SK-N-SH treated with all-trans-retinoic acid at 6 μM for 48 hours (cell line): ENCODE measurements around the gene RAB7B.

Source experiments
- ATAC-seq: fragments of 200-7000 bp; cut with Tn5 transposase; 3 replicates; pipeline ENCODE4 v1.9.1; 2020; ENCODE audit warnings: mild to moderate bottlenecking, moderate library complexity
- ARNTL ChIP-seq: fragments of 450-650 bp; formaldehyde crosslinking; IDR thresholded peaks from 2 replicates; pipeline ENCODE4 v1.5.0; 2020; ENCODE audit warnings: low read depth, mild to moderate bottlenecking, moderate library complexity, borderline replicate concordance
- BACH2 ChIP-seq: fragments of 250-450 bp; sonication (Bioruptor Pico); IDR thresholded peaks from 2 replicates; pipeline ENCODE4 v1.9.0; 2021; ENCODE audit warnings: mild to moderate bottlenecking, borderline replicate concordance
- ESRRG ChIP-seq: fragments of 250-450 bp; sonication (Bioruptor Pico); IDR thresholded peaks from 2 replicates; pipeline ENCODE4 v1.6.1; 2021; ENCODE audit warnings: mild to moderate bottlenecking
- GLIS3 ChIP-seq: fragments of 250-450 bp; sonication (Bioruptor Pico); IDR thresholded peaks from 2 replicates; pipeline ENCODE4 v1.5.0; 2020; ENCODE audit warnings: mild to moderate bottlenecking, moderate library complexity
- ISL1 ChIP-seq: fragments of 250-450 bp; sonication (Bioruptor Pico); IDR thresholded peaks from 2 replicates; pipeline ENCODE4 v2.1.2; 2022; ENCODE audit warnings: mild to moderate bottlenecking, moderate library complexity
- OSR1 ChIP-seq: fragments of 250-450 bp; sonication (Bioruptor Pico); IDR thresholded peaks from 2 replicates; pipeline ENCODE4 v1.8.0; 2022; ENCODE audit warnings: moderate library complexity, mild to moderate bottlenecking, inconsistent platforms
- PPARA ChIP-seq: fragments of 250-450 bp; sonication (Bioruptor Pico); IDR thresholded peaks from 2 replicates; pipeline ENCODE4 v1.5.0; 2020; ENCODE audit warnings: mild to moderate bottlenecking, borderline replicate concordance
- RARB ChIP-seq: fragments of 250-450 bp; sonication (Bioruptor Pico); IDR thresholded peaks from 2 replicates; pipeline ENCODE4 v1.8.0; 2021; ENCODE audit warnings: mild to moderate bottlenecking, moderate library complexity
- SNAI2 ChIP-seq: fragments of 250-450 bp; sonication (Bioruptor Pico); IDR thresholded peaks from 2 replicates; pipeline ENCODE4 v1.5.0; 2020; ENCODE audit warnings: mild to moderate bottlenecking, moderate library complexity
- TCF4 ChIP-seq: fragments of 250-450 bp; sonication (Bioruptor Pico); IDR thresholded peaks from 2 replicates; pipeline ENCODE4 v1.8.0; 2021; ENCODE audit warnings: mild to moderate bottlenecking, moderate library complexity, borderline replicate concordance
- ZC3H10 ChIP-seq: fragments of 250-450 bp; sonication (Bioruptor Pico); IDR thresholded peaks from 2 replicates; pipeline ENCODE4 v1.5.1; 2021; ENCODE audit warnings: mild to moderate bottlenecking, moderate library complexity
- ZFP3 ChIP-seq: fragments of 250-450 bp; sonication (Bioruptor Pico); IDR thresholded peaks from 2 replicates; pipeline ENCODE4 v1.5.0; 2020; ENCODE audit warnings: mild to moderate bottlenecking, moderate library complexity
- ZFP30 ChIP-seq: fragments of 450-650 bp; formaldehyde crosslinking; IDR thresholded peaks from 2 replicates; pipeline ENCODE4 v1.5.0; 2022; ENCODE audit warnings: mild to moderate bottlenecking, moderate library complexity
- ZNF565 ChIP-seq: fragments of 450-650 bp; formaldehyde crosslinking; conservative IDR thresholded peaks from 2 replicates; pipeline ENCODE4 v1.5.0; 2020; ENCODE audit warnings: low read depth, mild to moderate bottlenecking, moderate library complexity
- ZNF70 ChIP-seq: fragments of 450-650 bp; formaldehyde crosslinking; IDR thresholded peaks from 2 replicates; pipeline ENCODE4 v1.5.0; 2020; ENCODE audit warnings: mild to moderate bottlenecking, moderate library complexity
- ZNF8 ChIP-seq: fragments of 450-650 bp; formaldehyde crosslinking; IDR thresholded peaks from 2 replicates; pipeline ENCODE4 v1.5.0; 2020; ENCODE audit warnings: mild to moderate bottlenecking, moderate library complexity
- TF ChIP-seq, protein P1 (sequence below): fragments of 250-450 bp; sonication (Bioruptor Pico); IDR thresholded peaks from 2 replicates; pipeline ENCODE4 v1.8.0; 2020; ENCODE audit warnings: mild to moderate bottlenecking, moderate library complexity, borderline replicate concordance
- TF ChIP-seq, protein P2 (sequence below): fragments of 250-450 bp; sonication (Bioruptor Pico); IDR thresholded peaks from 2 replicates; pipeline ENCODE4 v1.5.1; 2021; ENCODE audit warnings: mild to moderate bottlenecking, moderate library complexity
- TF ChIP-seq, protein P3 (sequence below): fragments of 250-450 bp; sonication (Bioruptor Pico); IDR thresholded peaks from 2 replicates; pipeline ENCODE4 v1.5.1; 2020; ENCODE audit warnings: low read depth, mild to moderate bottlenecking, moderate library complexity
- TF ChIP-seq, protein P4 (sequence below): fragments of 250-450 bp; sonication (Bioruptor Pico); IDR thresholded peaks from 2 replicates; pipeline ENCODE4 v1.5.0; 2020; ENCODE audit warnings: mild to moderate bottlenecking, moderate library complexity
- TF ChIP-seq, protein P5 (sequence below): fragments of 250-450 bp; sonication (Bioruptor Pico); IDR thresholded peaks from 2 replicates; pipeline ENCODE4 v1.8.0; 2021; ENCODE audit warnings: low read depth, mild to moderate bottlenecking, moderate library complexity, borderline replicate concordance

Gene RAB7B

DNA sequence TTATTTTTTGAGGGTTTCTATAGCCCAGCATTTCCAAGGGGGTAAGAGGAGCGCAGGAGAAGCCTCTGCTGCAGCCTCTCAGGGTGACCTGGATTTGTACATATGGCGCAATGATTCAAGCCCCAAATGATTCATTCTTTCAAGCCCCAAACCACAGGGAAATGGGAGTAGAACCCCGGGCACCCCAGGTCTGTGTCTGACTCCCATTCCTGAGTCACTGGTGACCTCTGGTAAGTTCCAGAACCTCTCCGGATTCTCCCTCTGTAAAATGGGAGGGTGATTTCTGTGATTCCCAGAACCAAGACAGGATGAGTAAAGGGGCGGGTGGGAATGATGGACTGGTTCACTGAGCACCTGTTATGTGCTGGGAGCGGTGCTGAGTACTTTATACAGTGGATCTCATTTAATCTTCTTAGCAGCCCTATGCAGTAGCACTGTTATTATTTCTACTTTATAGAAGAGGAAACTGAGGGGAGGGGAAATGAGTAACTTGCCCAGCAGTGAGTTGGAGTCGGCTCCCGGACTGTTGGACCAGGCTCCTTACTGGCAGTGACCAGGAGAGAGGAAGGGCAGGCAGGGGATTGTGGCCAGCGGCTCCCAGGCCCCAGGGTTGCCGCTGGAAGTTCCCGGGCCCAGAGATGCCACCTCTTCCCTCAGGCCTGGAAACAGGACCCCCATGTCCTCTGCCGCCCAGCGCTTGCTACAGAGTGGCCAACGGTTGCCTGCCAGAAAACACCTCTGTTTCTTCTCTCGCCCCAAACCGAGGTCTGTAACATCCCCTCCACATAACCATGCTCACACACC is 39.6 kb downstream of the RAB7B start:
- ATAC-seq: no peak
- TF ChIP-seq RARB (CRISPR knock-in tag) (no peak), ZC3H10 (CRISPR knock-in tag) (no peak), ZFP30 (CRISPR knock-in tag) (no peak), TCF4 (no peak), ZNF70 (CRISPR knock-in tag) (no peak), ARNTL (no peak), PPARA (CRISPR knock-in tag) (no peak), OSR1 (CRISPR knock-in tag) (no peak), ZNF8 (CRISPR knock-in tag) (no peak), BACH2 (CRISPR knock-in tag) (no peak), ISL1 (CRISPR knock-in tag) (no peak), GLIS3 (CRISPR knock-in tag) (no peak), ZNF565 (CRISPR knock-in tag) (no peak), ZFP3 (CRISPR knock-in tag) (no peak), SNAI2 (CRISPR knock-in tag) (no peak)
- TF ChIP-seq, protein P1, sequence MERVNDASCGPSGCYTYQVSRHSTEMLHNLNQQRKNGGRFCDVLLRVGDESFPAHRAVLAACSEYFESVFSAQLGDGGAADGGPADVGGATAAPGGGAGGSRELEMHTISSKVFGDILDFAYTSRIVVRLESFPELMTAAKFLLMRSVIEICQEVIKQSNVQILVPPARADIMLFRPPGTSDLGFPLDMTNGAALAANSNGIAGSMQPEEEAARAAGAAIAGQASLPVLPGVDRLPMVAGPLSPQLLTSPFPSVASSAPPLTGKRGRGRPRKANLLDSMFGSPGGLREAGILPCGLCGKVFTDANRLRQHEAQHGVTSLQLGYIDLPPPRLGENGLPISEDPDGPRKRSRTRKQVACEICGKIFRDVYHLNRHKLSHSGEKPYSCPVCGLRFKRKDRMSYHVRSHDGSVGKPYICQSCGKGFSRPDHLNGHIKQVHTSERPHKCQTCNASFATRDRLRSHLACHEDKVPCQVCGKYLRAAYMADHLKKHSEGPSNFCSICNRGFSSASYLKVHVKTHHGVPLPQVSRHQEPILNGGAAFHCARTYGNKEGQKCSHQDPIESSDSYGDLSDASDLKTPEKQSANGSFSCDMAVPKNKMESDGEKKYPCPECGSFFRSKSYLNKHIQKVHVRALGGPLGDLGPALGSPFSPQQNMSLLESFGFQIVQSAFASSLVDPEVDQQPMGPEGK (CRISPR knock-in tag): no peak
- TF ChIP-seq, protein P2, sequence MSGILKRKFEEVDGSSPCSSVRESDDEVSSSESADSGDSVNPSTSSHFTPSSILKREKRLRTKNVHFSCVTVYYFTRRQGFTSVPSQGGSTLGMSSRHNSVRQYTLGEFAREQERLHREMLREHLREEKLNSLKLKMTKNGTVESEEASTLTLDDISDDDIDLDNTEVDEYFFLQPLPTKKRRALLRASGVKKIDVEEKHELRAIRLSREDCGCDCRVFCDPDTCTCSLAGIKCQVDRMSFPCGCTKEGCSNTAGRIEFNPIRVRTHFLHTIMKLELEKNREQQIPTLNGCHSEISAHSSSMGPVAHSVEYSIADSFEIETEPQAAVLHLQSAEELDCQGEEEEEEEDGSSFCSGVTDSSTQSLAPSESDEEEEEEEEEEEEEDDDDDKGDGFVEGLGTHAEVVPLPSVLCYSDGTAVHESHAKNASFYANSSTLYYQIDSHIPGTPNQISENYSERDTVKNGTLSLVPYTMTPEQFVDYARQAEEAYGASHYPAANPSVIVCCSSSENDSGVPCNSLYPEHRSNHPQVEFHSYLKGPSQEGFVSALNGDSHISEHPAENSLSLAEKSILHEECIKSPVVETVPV: no peak
- TF ChIP-seq, protein P3, sequence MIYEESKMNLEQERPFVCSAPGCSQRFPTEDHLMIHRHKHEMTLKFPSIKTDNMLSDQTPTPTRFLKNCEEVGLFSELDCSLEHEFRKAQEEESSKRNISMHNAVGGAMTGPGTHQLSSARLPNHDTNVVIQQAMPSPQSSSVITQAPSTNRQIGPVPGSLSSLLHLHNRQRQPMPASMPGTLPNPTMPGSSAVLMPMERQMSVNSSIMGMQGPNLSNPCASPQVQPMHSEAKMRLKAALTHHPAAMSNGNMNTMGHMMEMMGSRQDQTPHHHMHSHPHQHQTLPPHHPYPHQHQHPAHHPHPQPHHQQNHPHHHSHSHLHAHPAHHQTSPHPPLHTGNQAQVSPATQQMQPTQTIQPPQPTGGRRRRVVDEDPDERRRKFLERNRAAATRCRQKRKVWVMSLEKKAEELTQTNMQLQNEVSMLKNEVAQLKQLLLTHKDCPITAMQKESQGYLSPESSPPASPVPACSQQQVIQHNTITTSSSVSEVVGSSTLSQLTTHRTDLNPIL (CRISPR knock-in tag): no peak
- TF ChIP-seq, protein P4, sequence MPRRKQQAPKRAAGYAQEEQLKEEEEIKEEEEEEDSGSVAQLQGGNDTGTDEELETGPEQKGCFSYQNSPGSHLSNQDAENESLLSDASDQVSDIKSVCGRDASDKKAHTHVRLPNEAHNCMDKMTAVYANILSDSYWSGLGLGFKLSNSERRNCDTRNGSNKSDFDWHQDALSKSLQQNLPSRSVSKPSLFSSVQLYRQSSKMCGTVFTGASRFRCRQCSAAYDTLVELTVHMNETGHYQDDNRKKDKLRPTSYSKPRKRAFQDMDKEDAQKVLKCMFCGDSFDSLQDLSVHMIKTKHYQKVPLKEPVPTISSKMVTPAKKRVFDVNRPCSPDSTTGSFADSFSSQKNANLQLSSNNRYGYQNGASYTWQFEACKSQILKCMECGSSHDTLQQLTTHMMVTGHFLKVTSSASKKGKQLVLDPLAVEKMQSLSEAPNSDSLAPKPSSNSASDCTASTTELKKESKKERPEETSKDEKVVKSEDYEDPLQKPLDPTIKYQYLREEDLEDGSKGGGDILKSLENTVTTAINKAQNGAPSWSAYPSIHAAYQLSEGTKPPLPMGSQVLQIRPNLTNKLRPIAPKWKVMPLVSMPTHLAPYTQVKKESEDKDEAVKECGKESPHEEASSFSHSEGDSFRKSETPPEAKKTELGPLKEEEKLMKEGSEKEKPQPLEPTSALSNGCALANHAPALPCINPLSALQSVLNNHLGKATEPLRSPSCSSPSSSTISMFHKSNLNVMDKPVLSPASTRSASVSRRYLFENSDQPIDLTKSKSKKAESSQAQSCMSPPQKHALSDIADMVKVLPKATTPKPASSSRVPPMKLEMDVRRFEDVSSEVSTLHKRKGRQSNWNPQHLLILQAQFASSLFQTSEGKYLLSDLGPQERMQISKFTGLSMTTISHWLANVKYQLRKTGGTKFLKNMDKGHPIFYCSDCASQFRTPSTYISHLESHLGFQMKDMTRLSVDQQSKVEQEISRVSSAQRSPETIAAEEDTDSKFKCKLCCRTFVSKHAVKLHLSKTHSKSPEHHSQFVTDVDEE (CRISPR knock-in tag): no peak
- TF ChIP-seq, protein P5, sequence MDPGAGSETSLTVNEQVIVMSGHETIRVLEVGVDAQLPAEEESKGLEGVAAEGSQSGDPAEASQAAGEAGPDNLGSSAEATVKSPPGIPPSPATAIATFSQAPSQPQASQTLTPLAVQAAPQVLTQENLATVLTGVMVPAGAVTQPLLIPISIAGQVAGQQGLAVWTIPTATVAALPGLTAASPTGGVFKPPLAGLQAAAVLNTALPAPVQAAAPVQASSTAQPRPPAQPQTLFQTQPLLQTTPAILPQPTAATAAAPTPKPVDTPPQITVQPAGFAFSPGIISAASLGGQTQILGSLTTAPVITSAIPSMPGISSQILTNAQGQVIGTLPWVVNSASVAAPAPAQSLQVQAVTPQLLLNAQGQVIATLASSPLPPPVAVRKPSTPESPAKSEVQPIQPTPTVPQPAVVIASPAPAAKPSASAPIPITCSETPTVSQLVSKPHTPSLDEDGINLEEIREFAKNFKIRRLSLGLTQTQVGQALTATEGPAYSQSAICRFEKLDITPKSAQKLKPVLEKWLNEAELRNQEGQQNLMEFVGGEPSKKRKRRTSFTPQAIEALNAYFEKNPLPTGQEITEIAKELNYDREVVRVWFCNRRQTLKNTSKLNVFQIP (CRISPR knock-in tag): no peak

DNA sequence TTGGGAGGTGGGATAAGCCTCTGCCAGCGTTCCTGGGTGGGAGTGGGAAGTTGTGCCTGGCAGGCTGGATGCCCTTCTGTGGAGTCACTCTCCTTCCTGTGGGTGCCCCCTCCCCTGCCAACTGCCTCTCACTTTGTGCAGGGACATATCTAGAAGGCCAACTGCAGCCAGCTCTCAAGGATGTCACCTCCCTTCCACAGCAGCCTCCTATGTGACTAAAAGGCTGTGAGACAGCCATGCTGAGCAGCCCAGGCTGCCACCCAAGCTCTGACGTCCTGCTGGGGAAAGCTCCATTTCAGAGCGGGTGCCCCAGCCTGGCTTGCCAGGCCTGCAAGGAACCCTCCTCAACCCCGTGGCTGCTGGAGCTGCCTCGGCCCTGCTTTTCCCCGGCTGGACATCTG is 40.4 kb downstream of the RAB7B start:
- ATAC-seq: no peak
- TF ChIP-seq, protein P4 (CRISPR knock-in tag): no peak
- TF ChIP-seq ZFP30 (CRISPR knock-in tag): no peak
- TF ChIP-seq, protein P3 (CRISPR knock-in tag): no peak
- TF ChIP-seq TCF4: no peak
- no peak for TF ChIP-seq ESRRG (CRISPR knock-in tag)
- no peak for TF ChIP-seq PPARA (CRISPR knock-in tag)
- no peak for TF ChIP-seq ZNF565 (CRISPR knock-in tag)
- TF ChIP-seq RARB (CRISPR knock-in tag): no peak
- TF ChIP-seq, protein P5 (CRISPR knock-in tag): no peak
- TF ChIP-seq OSR1 (CRISPR knock-in tag): no peak
- no peak for TF ChIP-seq ZFP3 (CRISPR knock-in tag)
